Measurements from ENCODE around the gene CDCA8. TPM values are rescaled to one million over a fixed set of nuclear protein-coding genes. Genes with fewer than 3 reads are reported as not detected.

CDCA8 gene
- polyA plus RNA-seq, 1 experiment: 28.2 TPM

GRCh38 chr1:37714226-37714625 is 21.9 kb downstream of the CDCA8 start:
- ChIA-PET POLR2A (no interaction called here), CTCF (interaction anchor here (1.4 kb wide), 1 partner anchor 9 kb away, joined by 3 read pairs; no protein-coding TSS in a partner anchor)
- Histone ChIP-seq H3K4me3 (ENCODE audit: low read depth, low read length) (no peak overlapping the region), H3K27me3 (ENCODE audit: control insufficient read depth, insufficient read depth, low read length) (no peaks in the 10 kb centered on the region), H3K36me3 (ENCODE audit: control insufficient read depth, insufficient read depth, low read length) (no peaks in the 10 kb centered on the region)
- no peak for TF ChIP-seq CTCF (IDR thresholded peaks at IDR 0.05; ENCODE audit: insufficient read depth, low read depth, low read length)
- no peak for DNase-seq (ENCODE audit: low read depth)

DNA sequence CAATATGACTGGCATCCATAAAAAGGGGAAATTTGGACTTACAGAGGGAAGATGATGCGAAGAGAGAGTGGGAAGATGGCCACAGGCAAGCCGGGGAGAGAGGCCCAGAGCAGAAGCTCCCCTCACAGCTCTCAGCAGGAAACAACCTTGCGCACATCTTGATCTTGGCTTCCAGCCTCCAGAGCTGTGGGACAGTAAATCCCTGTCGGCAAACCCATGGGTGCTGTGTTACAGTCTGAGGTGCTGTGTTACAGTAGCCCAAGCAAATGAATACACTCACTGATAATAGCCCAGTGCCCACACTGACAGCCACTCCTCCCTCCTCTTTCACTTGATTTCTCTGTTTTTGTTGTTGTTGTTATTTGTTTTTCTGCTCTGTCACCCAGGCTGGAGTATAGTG is 22.4 kb downstream of the CDCA8 start:
- CTCF ChIA-PET: interaction anchor here (0.8 to 1.4 kb wide), 3 partner anchors 9 to 146 kb away, joined by 3 to 4 read pairs (median 3); no protein-coding TSS in a partner anchor
- POLR2A ChIA-PET: no interaction called here
- Histone ChIP-seq H3K27me3 (ENCODE audit: control insufficient read depth, insufficient read depth, low read length) (no peaks in the 10 kb centered on the region; the same call in 1 of the 2 replicates), H3K4me3 (ENCODE audit: low read depth, low read length) (no peak overlapping the region), H3K36me3 (ENCODE audit: control insufficient read depth, insufficient read depth, low read length) (no peaks in the 10 kb centered on the region)
- DNase-seq (ENCODE audit: low read depth): no peak
- no peak for TF ChIP-seq CTCF (IDR thresholded peaks at IDR 0.05; ENCODE audit: insufficient read depth, low read depth, low read length)

GRCh38 chr1:37716321-37716720 is 24.0 kb downstream of the CDCA8 start:
- Histone ChIP-seq H3K36me3 (ENCODE audit: control insufficient read depth, insufficient read depth, low read length) (no peaks in the 10 kb centered on the region), H3K27me3 (ENCODE audit: control insufficient read depth, insufficient read depth, low read length) (no peaks in the 10 kb centered on the region; the same call in 1 of the 2 replicates), H3K4me3 (ENCODE audit: low read depth, low read length) (no peak overlapping the region)
- POLR2A ChIA-PET: no interaction called here
- DNase-seq (ENCODE audit: low read depth): no peak
- CTCF ChIA-PET: interaction anchor here (0.6 kb wide), 1 partner anchor 167 kb away, joined by 3 read pairs; no protein-coding TSS in a partner anchor
- TF ChIP-seq CTCF (IDR thresholded peaks at IDR 0.05; ENCODE audit: insufficient read depth, low read depth, low read length): no peak

DNA sequence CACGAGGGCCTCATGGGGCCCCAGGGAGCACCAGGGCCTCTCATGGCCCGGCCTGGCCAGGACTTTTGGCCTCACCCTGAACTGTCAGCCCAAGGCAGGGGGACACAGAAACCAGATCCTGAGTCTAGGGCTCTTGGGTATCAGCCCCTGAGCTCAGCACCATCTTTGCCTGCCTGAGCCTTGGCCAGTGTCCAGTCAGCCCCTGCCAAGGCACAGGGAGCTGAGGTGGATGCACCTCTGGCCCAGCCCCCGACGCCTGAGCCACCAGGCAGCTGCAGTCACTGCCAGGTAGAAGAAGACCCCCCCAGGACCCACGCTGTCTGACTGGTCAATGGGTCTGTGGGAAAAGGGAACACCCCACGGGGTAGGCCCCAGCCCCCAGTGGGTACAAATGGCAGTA is 25.3 kb downstream of the CDCA8 start:
- POLR2A ChIA-PET: no interaction called here
- DNase-seq (ENCODE audit: low read depth): no peak
- Histone ChIP-seq H3K4me3 (ENCODE audit: low read depth, low read length) (no peak overlapping the region), H3K27me3 (ENCODE audit: control insufficient read depth, insufficient read depth, low read length) (no peaks in the 10 kb centered on the region; the same call in 1 of the 2 replicates), H3K36me3 (ENCODE audit: control insufficient read depth, insufficient read depth, low read length) (no peaks in the 10 kb centered on the region)
- CTCF ChIA-PET: interaction anchor here (0.6 kb wide), 1 partner anchor 316 kb away, joined by 3 read pairs; no protein-coding TSS in a partner anchor
- TF ChIP-seq CTCF (IDR thresholded peaks at IDR 0.05; ENCODE audit: insufficient read depth, low read depth, low read length): no peak

- Histone ChIP-seq H3K36me3 (ENCODE audit: control insufficient read depth, insufficient read depth, low read length) (no peaks in the 10 kb centered on the region), H3K27me3 (ENCODE audit: control insufficient read depth, insufficient read depth, low read length) (no peaks in the 10 kb centered on the region; the same call in 1 of the 2 replicates), H3K4me3 (ENCODE audit: low read depth, low read length) (no peak overlapping the region)
- TF ChIP-seq CTCF (IDR thresholded peaks at IDR 0.05; ENCODE audit: insufficient read depth, low read depth, low read length): no peak
- POLR2A ChIA-PET: no interaction called here
- no peak for DNase-seq (ENCODE audit: low read depth)
- CTCF ChIA-PET: no interaction called here
These were observed 26.0 kb downstream of the CDCA8 start for GRCh38 chr1:37718181-37718900.

Data from BJ (cell line).